ENCODE data around the gene UQCR10.

GRCh38 chr22:29720811-29721323 lies 46.3 kb upstream of the UQCR10 start:
- peak; percentile 98 for TF ChIP-seq EZH2 (IDR thresholded peaks at IDR 0.05)
- no peak for TF ChIP-seq CTCF (IDR thresholded peaks at IDR 0.05)
- peak; percentile 91 for TF ChIP-seq EZH2phosphoT487 (IDR thresholded peaks at IDR 0.05)

All from neural progenitor cell (in vitro differentiated cells).